GM19240 (cell line): Measurements from ENCODE around the gene FAM162B.
"Not testable (repeated sequence)": the region's sequence is repeated elsewhere in the genome, so short reads cannot be mapped to it uniquely, and the experiment has no call there.

Source experiments
- DNase-seq: peaks from one replicate; pipeline ENCODE4 v3.0.0; 2011; ENCODE audit warnings: low spot score; ENCODE audit not compliant: insufficient read length

The FAM162B gene

GRCh38 chr6:116730513-116730912 is 35.0 kb downstream of the FAM162B start:
- no peak for DNase-seq

GRCh38 chr6:116726947-116727346 is 38.6 kb downstream of the FAM162B start:
- DNase-seq: no peak

- no peak for DNase-seq
These were observed 50.8 kb downstream of the FAM162B start for GRCh38 chr6:116714761-116715160.

- no peak for DNase-seq
These were observed 51.2 kb downstream of the FAM162B start for GRCh38 chr6:116714296-116714695.

GRCh38 chr6:116705917-116706316 is 59.6 kb downstream of the FAM162B start:
- DNase-seq: no peak

GRCh38 chr6:116703888-116704287 is 61.6 kb downstream of the FAM162B start:
- DNase-seq: not testable (repeated sequence)
